Glomerular visceral epithelial cell (primary cell): ENCODE data around the gene MTHFSD.
"Not testable (repeated sequence)": the region's sequence is repeated elsewhere in the genome, so short reads cannot be mapped to it uniquely, and the experiment has no call there.

Experiments
- DNase-seq: peaks from one replicate; pipeline ENCODE4 v3.0.0-alpha.2; 2016; ENCODE audit errors: extremely low spot score

Gene MTHFSD

GRCh38 chr16:86554917-86555703 lies at the start of gene MTHFSD:
MTHFSD (minus strand) TSS chr16:86555235; CDS start chr16:86555184, 51 bp downstream.
- DNase-seq: peak; percentile 89

GRCh38 chr16:86604436-86605193 lies 49.6 kb upstream of the MTHFSD start:
- no peak for DNase-seq

GRCh38 chr16:86602521-86602920 lies 47.5 kb upstream of the MTHFSD start:
- no peak for DNase-seq

GRCh38 chr16:86601356-86601755 lies 46.3 kb upstream of the MTHFSD start:
- DNase-seq: no peak

- DNase-seq: no peak
Measured at GRCh38 chr16:86598607-86599565, 43.9 kb upstream of the MTHFSD start.

GRCh38 chr16:86597880-86598606 lies 43.0 kb upstream of the MTHFSD start:
- DNase-seq: no peak

- no peak for DNase-seq
Measured at GRCh38 chr16:86597126-86597879, 42.3 kb upstream of the MTHFSD start.

- no peak for DNase-seq
Measured at GRCh38 chr16:86595983-86596605, 41.1 kb upstream of the MTHFSD start.

- DNase-seq: no peak
Measured at GRCh38 chr16:86594721-86595120, 39.7 kb upstream of the MTHFSD start.

GRCh38 chr16:86593913-86594620 lies 39.0 kb upstream of the MTHFSD start:
- no peak for DNase-seq

- DNase-seq: no peak
Measured at GRCh38 chr16:86591270-86591669, 36.2 kb upstream of the MTHFSD start.

- DNase-seq: peak; percentile 67
Measured at GRCh38 chr16:86590501-86591144, 35.6 kb upstream of the MTHFSD start.

- DNase-seq: not testable (repeated sequence)
Measured at GRCh38 chr16:86587955-86588354, 32.9 kb upstream of the MTHFSD start.

- DNase-seq: no peak
Measured at GRCh38 chr16:86587487-86587886, 32.5 kb upstream of the MTHFSD start.

GRCh38 chr16:86585821-86586611 lies 31.0 kb upstream of the MTHFSD start:
- no peak for DNase-seq

- peak; percentile 50 for DNase-seq
Measured at GRCh38 chr16:86584726-86585721, 30.0 kb upstream of the MTHFSD start.
